H1 (cell line): Measurements from ENCODE around the gene LIN54. TPM values are rescaled to one million over a fixed set of nuclear protein-coding genes. Genes with fewer than 3 reads are reported as not detected.

Source experiments
- CTCF ChIA-PET: fragments of 300-600 bp; sonication (Branson Sonifier 250); formaldehyde crosslinking; loops from one replicate; lab custom pipeline; 2021; ENCODE audit not compliant: partially characterized antibody; lab: Charles Lee
- POLR2A ChIA-PET: fragments of 300-600 bp; sonication (Branson Sonifier 250); formaldehyde crosslinking; loops from one replicate; lab custom pipeline; 2021; ENCODE audit warnings: inconsistent platforms; ENCODE audit not compliant: partially characterized antibody; lab: Charles Lee
- DNase-seq, 2 experiments: peaks; one replicate each; pipeline versions ENCODE4 v3.0.0 to v3.0.0-alpha.2; 2010 to 2022; ENCODE audit warnings: low spot score in 2 of 2, low read depth in 1 of 2, mixed read lengths in 1 of 2
- FAIRE-seq: peaks from 2 replicates; lab custom pipeline; 2011; peaks lifted over from hg19 to GRCh38; lab: Jason Lieb, UNC
- H2AFZ ChIP-seq: 2 replicates; pipeline ENCODE4 v1.8.1; 2012; ENCODE audit warnings: low read length, inconsistent platforms
- H2AK5ac ChIP-seq: 2 replicates; pipeline ENCODE4 v1.6.1; 2013; ENCODE audit warnings: low read depth, low read length
- H2BK120ac ChIP-seq: replicated peaks from 2 replicates; pipeline ENCODE3; 2013; ENCODE audit warnings: low read depth, low read length, inconsistent platforms
- H2BK12ac ChIP-seq: 2 replicates; pipeline ENCODE4 v1.6.1; 2013; ENCODE audit warnings: low read depth, low read length
- H2BK15ac ChIP-seq: 2 replicates; pipeline ENCODE4 v1.6.1; 2013; ENCODE audit warnings: low read length
- H2BK20ac ChIP-seq: 2 replicates; pipeline ENCODE4 v1.6.1; 2013; ENCODE audit warnings: low read length
- H2BK5ac ChIP-seq: 2 replicates; pipeline ENCODE4 v1.6.1; 2013; ENCODE audit warnings: low read depth, low read length
- H3K14ac ChIP-seq: 2 replicates; pipeline ENCODE4 v1.6.1; 2013; ENCODE audit warnings: inconsistent platforms; ENCODE audit not compliant: insufficient read length
- H3K18ac ChIP-seq: 2 replicates; pipeline ENCODE4 v1.6.1; 2013; ENCODE audit warnings: low read length; ENCODE audit errors: extremely low read depth
- H3K23ac ChIP-seq: 2 replicates; pipeline ENCODE4 v1.6.1; 2013; ENCODE audit warnings: inconsistent platforms; ENCODE audit not compliant: insufficient read length
- H3K23me2 ChIP-seq: 2 replicates; pipeline ENCODE4 v1.6.1; 2013; ENCODE audit warnings: low read depth, low read length
- H3K27ac ChIP-seq: 2 replicates; pipeline ENCODE4 v1.6.1; 2011; ENCODE audit warnings: low read depth, low read length, inconsistent platforms
- H3K27me3 ChIP-seq, 4 experiments: replicated peaks in 1 of 4; 1 replicate in 1 of 4; 2 replicates in 3 of 4; pipeline versions ENCODE4 v1.6.1 to v1.8.1; 2011 to 2013; ENCODE audit warnings: low read length in 3 of 4, mild to moderate bottlenecking in 3 of 4, inconsistent platforms in 2 of 4, mixed read lengths in 2 of 4, moderate library complexity in 1 of 4; ENCODE audit not compliant: control insufficient read depth in 3 of 4, insufficient read depth in 3 of 4; ENCODE audit errors: extremely low read depth in 1 of 4
- H3K36me3 ChIP-seq, 4 experiments: 2 replicates each; pipeline versions ENCODE4 v1.6.1 to v1.8.1; 2011 to 2013; ENCODE audit warnings: mild to moderate bottlenecking in 4 of 4, low read length in 3 of 4, moderate library complexity in 2 of 4, control low read depth in 1 of 4, inconsistent platforms in 1 of 4; ENCODE audit not compliant: insufficient read depth in 4 of 4, control insufficient read depth in 2 of 4
- H3K4ac ChIP-seq: replicated peaks from 2 replicates; pipeline ENCODE3; 2013; ENCODE audit warnings: low read length, low read depth, mixed read lengths, inconsistent platforms; ENCODE audit not compliant: insufficient read length
- H3K4me1 ChIP-seq, 4 experiments: replicated peaks in 1 of 4; 1 replicate in 1 of 4; 2 replicates in 3 of 4; pipeline versions ENCODE4 v1.6.1 to v1.8.1; 2011 to 2013; ENCODE audit warnings: low read length in 3 of 4, inconsistent platforms in 2 of 4, mixed read lengths in 1 of 4; ENCODE audit not compliant: insufficient read depth in 4 of 4, control insufficient read depth in 3 of 4
- H3K4me2 ChIP-seq, 2 experiments: 2 replicates each; pipeline versions ENCODE4 v1.6.1 to v1.8.1; 2011 to 2013; ENCODE audit warnings: low read depth in 2 of 2, low read length in 2 of 2, control low read depth in 1 of 2, inconsistent platforms in 1 of 2, mild to moderate bottlenecking in 1 of 2; ENCODE audit not compliant: insufficient read depth in 1 of 2
- H3K4me3 ChIP-seq, 4 experiments: fragments of 200-600, 300-600 bp in 1 of 4; sonication (generic), shearing (Covaris generic), sonication (Bioruptor Twin) in 1 of 4; 2 replicates each; pipeline versions ENCODE4 v1.5.1 to v1.8.1; 2011 to 2016; ENCODE audit warnings: low read length in 4 of 4, low read depth in 3 of 4, control low read depth in 2 of 4, inconsistent platforms in 2 of 4, mild to moderate bottlenecking in 2 of 4, mixed read lengths in 1 of 4, moderate library complexity in 1 of 4; ENCODE audit not compliant: insufficient read depth in 2 of 4; ENCODE audit errors: extremely low read depth in 1 of 4
- H3K56ac ChIP-seq: replicated peaks from 2 replicates; pipeline ENCODE3; 2013; ENCODE audit warnings: low read depth, mild to moderate bottlenecking, mixed read lengths, low read length, inconsistent platforms; ENCODE audit not compliant: insufficient read length
- H3K79me1 ChIP-seq: 2 replicates; pipeline ENCODE4 v1.6.1; 2013; ENCODE audit warnings: low read depth, low read length, control low read depth
- H3K79me2 ChIP-seq, 2 experiments: 2 replicates each; pipeline versions ENCODE4 v1.6.1 to v1.8.1; 2012 to 2013; ENCODE audit warnings: low read length in 2 of 2, mild to moderate bottlenecking in 2 of 2, inconsistent platforms in 1 of 2; ENCODE audit not compliant: insufficient read depth in 2 of 2, control insufficient read depth in 1 of 2
- H3K9ac ChIP-seq, 4 experiments: replicated peaks in 1 of 4; 1 replicate in 1 of 4; 2 replicates in 3 of 4; pipeline versions ENCODE4 v1.6.1 to v1.8.1; 2011 to 2013; ENCODE audit warnings: low read depth in 3 of 4, low read length in 3 of 4, control low read depth in 2 of 4, mild to moderate bottlenecking in 2 of 4, moderate library complexity in 2 of 4, inconsistent platforms in 1 of 4; ENCODE audit errors: extremely low read depth in 1 of 4
- H3K9me3 ChIP-seq, 2 experiments: 2 replicates each; pipeline versions ENCODE4 v1.6.1 to v1.8.1; 2012 to 2013; ENCODE audit warnings: mild to moderate bottlenecking in 2 of 2, moderate library complexity in 2 of 2, control low read depth in 1 of 2, inconsistent platforms in 1 of 2, low read depth in 1 of 2, low read length in 1 of 2, mixed read lengths in 1 of 2; ENCODE audit not compliant: insufficient read depth in 2 of 2
- H4K20me1 ChIP-seq, 2 experiments: replicated peaks in 1 of 2; 2 replicates each; pipeline versions ENCODE3 to v1.8.1; 2011 to 2013; ENCODE audit warnings: inconsistent platforms in 2 of 2, low read length in 2 of 2, mild to moderate bottlenecking in 1 of 2; ENCODE audit not compliant: insufficient read depth in 2 of 2, control insufficient read depth in 1 of 2
- H4K5ac ChIP-seq: 2 replicates; pipeline ENCODE4 v1.6.1; 2013; ENCODE audit warnings: low read length, low read depth, mixed read lengths, inconsistent platforms; ENCODE audit not compliant: insufficient read length
- H4K8ac ChIP-seq: 2 replicates; pipeline ENCODE4 v1.8.0; 2013; ENCODE audit warnings: mild to moderate bottlenecking, moderate library complexity, low read length, inconsistent platforms; ENCODE audit not compliant: insufficient read depth; ENCODE audit errors: extremely low read depth
- H4K91ac ChIP-seq: replicated peaks from 2 replicates; pipeline ENCODE3; 2013; ENCODE audit warnings: low read length, mixed read lengths, inconsistent platforms; ENCODE audit not compliant: insufficient read length
- CBX5 ChIP-seq: fragments of 300-800, 300-1000 bp; sonication (generic); IDR thresholded peaks from 2 replicates; pipeline ENCODE4 v1.7.1; 2016; ENCODE audit warnings: antibody characterized with exemption, low read length, low read depth
- CHD1 ChIP-seq: IDR thresholded peaks from 2 replicates; pipeline ENCODE4 v1.6.1; 2012; ENCODE audit warnings: low read depth, low read length, improper control_type of control experiment
- EP300 ChIP-seq, 2 experiments: IDR thresholded peaks; 1 replicate in 1 of 2; 2 replicates in 1 of 2; pipeline ENCODE4 v1.6.1; 2011 to 2012; ENCODE audit warnings: low read depth in 2 of 2, low read length in 2 of 2, mild to moderate bottlenecking in 2 of 2, borderline replicate concordance in 1 of 2, inconsistent platforms in 1 of 2, moderate library complexity in 1 of 2
- GABPA ChIP-seq: IDR thresholded peaks from 2 replicates; pipeline ENCODE4 v1.6.1; 2011; ENCODE audit warnings: mild to moderate bottlenecking, low read length, moderate library complexity, borderline replicate concordance; ENCODE audit not compliant: insufficient read depth
- HDAC6 ChIP-seq: IDR thresholded peaks from one replicate; pipeline ENCODE4 v1.7.1; 2012; ENCODE audit warnings: low read depth, mild to moderate bottlenecking, inconsistent platforms, low read length, moderate library complexity
- JUN ChIP-seq: IDR thresholded peaks from 2 replicates; pipeline ENCODE4 v1.6.1; 2011; ENCODE audit warnings: low read depth, mild to moderate bottlenecking, improper control_type of control experiment, low read length
- POLR2AphosphoS5 ChIP-seq: IDR thresholded peaks from 2 replicates; pipeline ENCODE4 v1.6.1; 2011; ENCODE audit warnings: low read depth, low read length
- POU5F1 ChIP-seq: IDR thresholded peaks from 2 replicates; pipeline ENCODE4 v1.6.1; 2011; ENCODE audit warnings: low read depth, mild to moderate bottlenecking, low read length, moderate library complexity
- RBBP5 ChIP-seq: IDR thresholded peaks from 2 replicates; pipeline ENCODE4 v1.7.1; 2012; ENCODE audit warnings: low read depth, mild to moderate bottlenecking, inconsistent platforms, low read length, moderate library complexity, borderline replicate concordance
- RXRA ChIP-seq: IDR thresholded peaks from 2 replicates; pipeline ENCODE4 v1.6.1; 2011; ENCODE audit warnings: low read depth, mild to moderate bottlenecking, low read length, moderate library complexity; ENCODE audit not compliant: insufficient read depth
- SAP30 ChIP-seq: fragments of 300-600 bp; sonication (generic); IDR thresholded peaks from 2 replicates; pipeline ENCODE4 v1.7.1; 2012; ENCODE audit warnings: low read length, moderate library complexity, mild to moderate bottlenecking, inconsistent platforms; ENCODE audit not compliant: insufficient read depth, insufficient replicate concordance
- SP4 ChIP-seq: IDR thresholded peaks from 2 replicates; pipeline ENCODE4 v1.6.1; 2012; ENCODE audit warnings: low read length, inconsistent platforms
- SUZ12 ChIP-seq: fragments of 200-600 bp; sonication (generic); IDR thresholded peaks from 2 replicates; pipeline ENCODE4 v1.6.1; 2012; ENCODE audit warnings: mild to moderate bottlenecking, inconsistent platforms, low read length, moderate library complexity, mixed read lengths
- ZNF274 ChIP-seq: IDR thresholded peaks from 2 replicates; pipeline ENCODE4 v1.7.0; 2012; ENCODE audit warnings: low read length, borderline replicate concordance; ENCODE audit errors: extremely low read depth
- polyA plus RNA-seq, 7 experiments: library from polyadenylated mRNA; depleted of rRNA in 3 of 7; stranded (reverse) in 5 of 7; unstranded in 2 of 7; fragments of >200 nt in 5 of 7; fragments of 200-250 nt in 2 of 7; gene quantifications; 1 replicate in 5 of 7; 2 replicates in 1 of 7; 4 replicates in 1 of 7; pipeline versions ENCODE4 v1.2.1 to v1.2.3, GENCODE V29; 2011 to 2013; ENCODE audit warnings: missing spikeins in 2 of 7, mixed read lengths in 2 of 7
- total RNA-seq: library from RNA; stranded (reverse); fragmentation: NEBNext Ultra II Directional; extraction: Animal tissue kit (Norgen Biotek cat#: 25700); gene quantifications from 2 replicates; pipeline ENCODE4 v1.2.1, GENCODE V29; 2021
- TF ChIP-seq, protein P1 (sequence below): IDR thresholded peaks from 2 replicates; pipeline ENCODE4 v1.6.1; 2011; ENCODE audit warnings: low read length, improper control_type of control experiment

The LIN54 gene
- total and polyA plus RNA-seq, 2 of the 8 experiments (the other 6 are each of a cell fraction or from before 2014, with no cell fraction given): 5.7 to 11.1 TPM

- ChIA-PET CTCF (no interaction called here), POLR2A (no interaction called here)
- no peak overlapping the region for H3K4me2 ChIP-seq
- H3K27ac ChIP-seq: no peak overlapping the region
- H2BK15ac ChIP-seq: no peak overlapping the region
- no peak overlapping the region for H3K4ac ChIP-seq
- H4K20me1 ChIP-seq: no peaks in the 10 kb centered on the region
- no peak overlapping the region for H2BK20ac ChIP-seq
- DNase-seq (no peak), FAIRE-seq (no peak)
- no peak overlapping the region for H4K8ac ChIP-seq
- H3K23me2 ChIP-seq: no peaks in the 10 kb centered on the region
- H3K36me3 ChIP-seq: no peaks in the 10 kb centered on the region
- no peak overlapping the region for H3K23ac ChIP-seq
- no peak overlapping the region for H3K4me3 ChIP-seq
- no peaks in the 10 kb centered on the region for H3K27me3 ChIP-seq
- H3K79me2 ChIP-seq: no peaks in the 10 kb centered on the region
- H3K18ac ChIP-seq: no peak overlapping the region
- no peaks in the 10 kb centered on the region for H3K79me1 ChIP-seq
- H4K5ac ChIP-seq: no peak overlapping the region
- no peak overlapping the region for H2AFZ ChIP-seq
- no peak overlapping the region for H2BK5ac ChIP-seq
- H3K9me3 ChIP-seq: no peaks in the 10 kb centered on the region
- no peak overlapping the region for H4K91ac ChIP-seq
- H3K14ac ChIP-seq: no peak overlapping the region
- no peak overlapping the region for H2BK12ac ChIP-seq
- H3K9ac ChIP-seq: no peak overlapping the region
- H2BK120ac ChIP-seq: no peak overlapping the region
- no peak overlapping the region for H3K56ac ChIP-seq
- no peaks in the 10 kb centered on the region for H3K4me1 ChIP-seq
- no peak overlapping the region for H2AK5ac ChIP-seq
- TF ChIP-seq JUN: no peak
- no peak for TF ChIP-seq POU5F1
- TF ChIP-seq RXRA: no peak
- TF ChIP-seq, protein P1, sequence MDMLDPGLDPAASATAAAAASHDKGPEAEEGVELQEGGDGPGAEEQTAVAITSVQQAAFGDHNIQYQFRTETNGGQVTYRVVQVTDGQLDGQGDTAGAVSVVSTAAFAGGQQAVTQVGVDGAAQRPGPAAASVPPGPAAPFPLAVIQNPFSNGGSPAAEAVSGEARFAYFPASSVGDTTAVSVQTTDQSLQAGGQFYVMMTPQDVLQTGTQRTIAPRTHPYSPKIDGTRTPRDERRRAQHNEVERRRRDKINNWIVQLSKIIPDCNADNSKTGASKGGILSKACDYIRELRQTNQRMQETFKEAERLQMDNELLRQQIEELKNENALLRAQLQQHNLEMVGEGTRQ: no peak
- no peak for TF ChIP-seq ZNF274
- TF ChIP-seq CHD1: no peak
- TF ChIP-seq POLR2AphosphoS5: no peak
- no peak for TF ChIP-seq HDAC6
- no peak for TF ChIP-seq SAP30
- no peak for TF ChIP-seq SUZ12
- no peak for TF ChIP-seq GABPA
- TF ChIP-seq EP300 (IDR thresholded peaks at IDR 0.05; ENCODE audit: borderline replicate concordance in 1 of 2, low read depth in 2 of 2, low read length in 2 of 2): no peak
- no peak for TF ChIP-seq CBX5
- TF ChIP-seq SP4: no peak
- no peak for TF ChIP-seq RBBP5
Measured at GRCh38 chr4:82998898-82999297, 11.7 kb downstream of the LIN54 start.
